Thyroid gland (tissue), 4 donors: ENCODE measurements around the gene CIRBP.

Experiments used
- POLR2A ChIP-seq, 2 donors: fragments of 450-650 bp; IDR thresholded peaks; one replicate each; pipeline ENCODE4 v1.6.1; 2017; ENCODE audit warnings: antibody characterized with exemption in 2 of 2, mild to moderate bottlenecking in 2 of 2, moderate library complexity in 1 of 2
- TF ChIP-seq, protein P1 (sequence below), 6 experiments: fragments of 200-600 bp in 3 of 6; fragments of 450-650 bp in 3 of 6; sonication (generic) in 3 of 6; IDR thresholded peaks; one replicate each; pipeline ENCODE4 v1.5.1; 2016 to 2019; ENCODE audit warnings: antibody characterized with exemption in 6 of 6, mild to moderate bottlenecking in 2 of 6, inconsistent platforms in 1 of 6, moderate library complexity in 1 of 6

DNA sequence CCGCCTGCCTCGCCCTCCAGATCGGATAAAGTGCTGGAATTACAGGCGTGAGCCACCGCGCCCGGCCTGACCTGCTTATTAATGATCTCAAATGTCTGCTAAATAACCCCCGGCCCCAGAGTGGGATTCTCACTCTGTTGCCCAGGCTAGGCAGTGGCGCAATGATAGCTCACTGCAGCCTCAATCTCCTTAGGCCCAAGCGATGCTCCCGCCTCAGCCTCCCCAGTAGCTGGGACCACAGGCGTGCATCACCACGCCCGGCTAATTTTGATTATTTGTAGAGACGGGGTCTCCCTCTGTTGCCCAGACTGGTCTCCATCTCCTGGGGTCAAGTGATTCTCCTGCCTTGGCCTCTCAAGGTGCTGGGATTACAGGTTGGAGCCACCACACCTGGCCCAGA, 28.2 kb upstream of the CIRBP start:
- TF ChIP-seq, protein P1, sequence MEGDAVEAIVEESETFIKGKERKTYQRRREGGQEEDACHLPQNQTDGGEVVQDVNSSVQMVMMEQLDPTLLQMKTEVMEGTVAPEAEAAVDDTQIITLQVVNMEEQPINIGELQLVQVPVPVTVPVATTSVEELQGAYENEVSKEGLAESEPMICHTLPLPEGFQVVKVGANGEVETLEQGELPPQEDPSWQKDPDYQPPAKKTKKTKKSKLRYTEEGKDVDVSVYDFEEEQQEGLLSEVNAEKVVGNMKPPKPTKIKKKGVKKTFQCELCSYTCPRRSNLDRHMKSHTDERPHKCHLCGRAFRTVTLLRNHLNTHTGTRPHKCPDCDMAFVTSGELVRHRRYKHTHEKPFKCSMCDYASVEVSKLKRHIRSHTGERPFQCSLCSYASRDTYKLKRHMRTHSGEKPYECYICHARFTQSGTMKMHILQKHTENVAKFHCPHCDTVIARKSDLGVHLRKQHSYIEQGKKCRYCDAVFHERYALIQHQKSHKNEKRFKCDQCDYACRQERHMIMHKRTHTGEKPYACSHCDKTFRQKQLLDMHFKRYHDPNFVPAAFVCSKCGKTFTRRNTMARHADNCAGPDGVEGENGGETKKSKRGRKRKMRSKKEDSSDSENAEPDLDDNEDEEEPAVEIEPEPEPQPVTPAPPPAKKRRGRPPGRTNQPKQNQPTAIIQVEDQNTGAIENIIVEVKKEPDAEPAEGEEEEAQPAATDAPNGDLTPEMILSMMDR (IDR thresholded peaks at IDR 0.05) = no peak
- no peak for TF ChIP-seq POLR2A (IDR thresholded peaks at IDR 0.05)
